HG03558 (cell line): ENCODE data around the gene LMF2.

Source experiments
- ATAC-seq: cut with Tn5 transposase; IDR thresholded peaks from one replicate; pipeline ENCODE4 v1.9.1; 2021; ENCODE audit warnings: moderate number of reproducible peaks; ENCODE audit not compliant: unreplicated experiment; ENCODE audit errors: extremely low read depth

LMF2 gene

DNA sequence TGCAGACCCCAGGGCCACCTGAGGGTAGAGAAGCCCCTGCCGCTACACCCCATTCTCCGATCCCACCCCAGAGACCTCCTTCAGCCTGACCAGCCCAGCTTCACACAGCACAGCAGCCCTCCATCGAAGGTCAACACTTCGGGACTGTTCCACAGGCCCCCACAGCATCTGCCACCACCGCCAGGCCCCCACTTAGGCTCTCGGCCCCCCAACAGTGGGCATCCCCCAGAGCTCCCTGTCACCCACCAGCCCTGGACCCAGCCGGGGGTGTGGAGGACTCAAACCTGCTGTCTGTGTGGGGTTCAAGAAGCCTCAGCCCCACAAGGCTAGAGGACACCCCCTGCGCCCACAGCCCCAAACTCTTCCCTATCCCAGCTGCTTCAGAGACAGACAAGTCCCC, 38.9 kb downstream of the LMF2 start:
- ATAC-seq, result no peak

DNA sequence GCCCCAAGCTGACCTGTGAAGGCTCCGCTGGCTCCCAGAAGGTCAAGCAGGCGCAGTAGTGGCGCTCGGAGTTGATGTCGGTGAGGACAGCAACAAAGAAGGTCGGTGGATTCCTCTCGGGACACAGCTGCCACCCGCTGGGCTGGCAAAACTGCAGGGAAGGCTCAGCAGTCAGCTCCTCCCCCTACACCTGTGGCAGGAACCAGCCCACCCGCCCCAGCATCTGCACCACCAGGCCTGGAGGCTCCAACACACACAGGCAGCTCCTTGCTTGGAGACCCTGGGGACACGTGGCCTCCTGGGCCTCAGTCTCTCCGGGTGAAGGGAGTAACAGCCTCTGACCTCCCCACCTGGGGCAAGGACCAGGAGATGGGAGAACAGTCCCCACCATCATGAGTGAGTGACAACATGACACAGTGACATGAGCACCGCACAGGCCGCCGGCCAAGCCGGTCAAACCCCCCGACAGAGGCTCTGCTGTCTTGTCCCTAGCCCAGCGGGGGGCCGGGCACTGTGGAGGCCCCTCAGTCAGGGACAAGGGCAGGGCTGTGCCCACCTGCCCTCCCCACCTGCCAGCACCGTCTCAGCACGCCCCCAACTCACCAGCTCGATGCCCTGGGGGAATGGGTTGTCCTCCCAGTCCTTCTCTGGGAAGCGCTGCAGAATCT, 39.6 kb downstream of the LMF2 start:
- no peak for ATAC-seq

- ATAC-seq, result no peak
Observed at GRCh38 chr22:50467341-50467740, 40.2 kb downstream of the LMF2 start.

DNA sequence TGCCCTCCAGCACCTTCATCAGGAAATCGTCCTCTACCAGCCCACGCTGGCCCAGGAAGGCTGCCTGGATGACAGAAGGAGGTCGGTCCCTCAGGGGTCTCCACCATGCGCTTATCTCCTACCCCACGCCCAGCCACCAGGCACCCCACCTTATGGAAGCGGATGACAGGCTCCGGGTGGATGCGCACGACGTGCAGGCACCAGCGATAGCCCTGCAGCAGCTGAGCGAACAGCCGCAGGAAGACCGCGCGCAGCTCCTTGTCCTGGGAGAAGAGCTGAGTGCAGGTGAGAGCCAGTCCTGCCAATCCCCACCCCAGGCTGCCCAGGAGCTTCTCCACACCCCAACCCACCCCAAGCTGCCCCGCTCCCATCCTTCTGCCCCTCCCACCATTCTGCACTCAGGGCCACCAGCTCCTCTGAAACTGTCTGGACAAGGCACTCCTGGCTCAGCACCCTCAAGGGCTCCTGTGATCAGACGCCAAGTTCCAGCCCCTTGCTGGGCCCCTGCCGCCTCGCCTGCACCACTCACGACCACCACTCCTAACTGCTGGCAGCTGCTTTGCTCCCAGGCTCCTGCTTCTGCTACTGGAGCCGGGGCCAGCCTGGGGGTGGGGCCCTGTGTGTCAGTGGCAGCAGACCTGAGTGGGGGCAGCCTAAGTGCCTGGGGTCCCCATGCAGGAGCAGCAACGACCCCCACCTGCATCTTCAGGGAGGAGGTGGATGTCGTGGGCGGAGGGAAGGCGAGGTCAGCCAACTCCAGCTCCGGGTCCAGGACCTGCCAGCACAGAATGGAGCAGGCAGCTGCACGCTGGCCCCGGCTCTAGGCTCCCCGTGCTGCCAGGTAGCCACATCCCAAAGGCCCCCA, 42.2 kb downstream of the LMF2 start:
- ATAC-seq, result no peak

GRCh38 chr22:50464451-50464850, 43.1 kb downstream of the LMF2 start:
- ATAC-seq, result no peak

- no peak for ATAC-seq
Observed at GRCh38 chr22:50463188-50463900, 44.2 kb downstream of the LMF2 start.

DNA sequence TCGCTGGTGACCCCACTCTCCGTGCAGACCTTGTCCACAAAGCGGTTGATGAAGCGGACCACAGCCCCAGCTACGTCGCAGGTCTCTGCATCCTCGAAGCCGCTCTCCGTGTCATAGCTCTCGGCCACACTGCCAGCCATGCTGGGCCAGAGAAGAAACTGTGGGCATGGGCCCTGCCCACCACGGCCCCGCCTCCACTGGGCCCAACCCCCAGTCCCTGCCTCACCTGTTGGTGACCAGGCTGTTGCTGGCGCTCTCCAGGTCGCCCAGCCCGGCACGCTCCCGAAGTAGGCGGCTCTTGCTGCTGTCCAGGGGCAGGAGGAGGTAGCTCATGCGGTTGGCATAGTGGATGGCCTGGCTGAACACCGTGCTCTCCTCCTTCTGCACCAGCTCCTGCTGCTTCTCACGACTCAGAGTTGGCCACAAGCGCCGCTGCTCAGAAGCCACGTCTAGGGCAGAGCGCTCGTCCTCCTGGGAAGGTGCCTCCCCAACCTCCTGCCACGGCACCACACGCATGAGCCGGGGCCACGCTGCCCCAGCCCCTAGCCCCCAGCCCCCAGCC, 45.4 kb downstream of the LMF2 start:
- no peak for ATAC-seq

DNA sequence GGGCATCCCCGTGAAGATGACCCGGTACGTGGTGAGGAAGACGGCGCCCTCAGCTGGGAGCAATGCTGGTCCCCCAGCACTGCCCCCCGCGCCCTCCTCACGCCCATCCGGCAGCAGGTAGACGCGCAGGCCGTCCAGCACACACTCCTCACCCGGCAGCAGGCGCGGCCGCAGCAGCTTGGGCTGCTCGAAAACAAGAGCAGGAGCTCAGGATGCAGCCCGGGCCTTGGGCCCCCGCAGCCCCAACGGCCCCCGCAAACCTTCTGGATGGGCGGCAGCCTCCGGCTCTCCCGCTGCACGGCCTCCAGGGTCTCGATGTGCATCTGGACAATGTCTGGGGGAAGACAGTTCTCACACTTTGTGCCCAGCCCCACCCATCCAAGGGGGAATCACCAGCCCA, 46.0 kb downstream of the LMF2 start:
- no peak for ATAC-seq

- ATAC-seq, result no peak
Observed at GRCh38 chr22:50460938-50461337, 46.6 kb downstream of the LMF2 start.

DNA sequence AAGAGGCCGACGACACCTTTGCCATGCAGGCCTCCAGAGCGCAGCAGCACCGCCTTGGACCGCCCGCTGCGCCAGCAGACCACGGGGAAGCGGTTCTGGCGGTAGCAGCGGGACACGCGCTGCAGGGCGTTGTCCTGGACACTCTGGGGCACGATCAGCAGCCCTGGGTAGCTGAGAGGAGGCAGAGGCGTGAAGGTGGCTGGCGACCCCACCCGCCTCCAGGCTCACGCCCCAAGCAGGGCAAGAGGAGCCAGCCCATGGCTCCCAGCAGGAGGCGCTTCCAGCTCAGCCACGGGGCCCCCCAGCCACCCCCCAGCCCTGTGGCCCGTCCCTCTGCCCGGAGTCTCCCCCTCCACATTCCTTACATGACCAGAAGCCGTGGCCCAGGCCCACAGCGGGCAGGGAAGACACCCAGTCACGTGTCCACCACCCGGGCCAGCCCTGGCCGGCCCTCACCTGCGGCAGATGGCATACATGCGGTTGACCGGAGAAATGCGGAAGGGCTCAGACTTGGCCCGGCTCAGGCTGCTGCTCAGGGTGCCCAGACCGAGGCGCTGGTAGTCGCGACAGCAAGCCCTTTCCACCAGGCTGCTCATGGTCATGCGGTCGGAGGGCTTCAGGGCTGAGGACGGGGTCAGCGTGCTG, 47.9 kb downstream of the LMF2 start:
- ATAC-seq, result no peak

DNA sequence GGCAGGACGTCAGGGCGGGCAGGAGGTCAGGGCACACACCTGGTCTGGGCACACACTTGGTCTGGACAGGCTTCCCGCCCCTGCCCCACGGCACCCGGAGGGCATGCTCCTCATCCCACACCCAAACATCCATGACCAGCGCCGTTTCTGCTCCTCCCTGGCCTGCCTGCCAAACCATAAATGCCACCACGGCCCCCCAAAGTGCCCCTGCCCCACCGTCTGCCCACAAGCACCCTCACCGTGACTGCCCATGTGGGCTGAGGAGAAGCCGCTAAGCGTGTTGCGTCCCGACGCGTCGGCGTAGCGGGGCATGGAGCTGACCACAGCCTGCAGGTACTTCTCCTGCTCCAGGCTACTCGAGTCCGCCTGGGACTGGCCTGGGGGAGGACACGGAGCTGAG, 48.5 kb downstream of the LMF2 start:
- no peak for ATAC-seq

DNA sequence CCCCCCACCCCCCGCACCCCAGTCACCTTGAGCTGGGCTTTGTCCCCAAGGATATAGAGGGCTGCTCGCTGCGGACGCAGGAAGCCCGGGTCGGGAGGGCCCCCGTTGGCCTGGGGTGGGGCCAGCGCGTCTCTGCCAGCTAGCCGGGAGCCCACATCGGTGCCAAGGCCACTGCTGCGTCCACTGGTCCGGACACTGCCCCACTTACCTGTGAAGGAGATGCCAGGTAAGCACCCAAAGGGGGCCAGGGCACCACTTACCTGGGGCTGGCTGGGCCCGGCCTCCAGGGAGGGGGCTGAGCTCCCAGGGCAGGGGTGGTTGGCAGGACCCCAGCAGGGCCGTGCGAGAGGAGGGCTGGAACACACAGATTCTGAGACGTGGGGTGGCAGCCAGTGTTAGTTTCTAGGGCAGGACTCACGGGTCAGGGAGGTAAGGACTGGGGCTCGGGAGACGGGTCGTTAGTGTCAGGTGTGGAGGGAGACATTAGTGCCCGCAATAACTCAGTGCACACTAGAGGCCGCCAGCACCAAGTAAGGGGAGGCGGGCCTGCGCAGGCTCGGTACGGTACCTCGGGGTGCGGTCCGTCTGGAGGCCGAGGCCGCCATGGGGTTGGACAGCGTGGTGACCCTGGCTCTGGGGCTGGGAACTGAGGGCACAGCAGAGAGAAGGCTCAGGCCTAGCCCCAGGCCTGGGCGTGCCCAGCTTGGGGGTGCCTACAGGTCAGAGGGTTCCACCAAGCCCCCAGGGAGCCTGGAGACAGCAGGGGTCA, 50.9 kb downstream of the LMF2 start:
- no peak for ATAC-seq

GRCh38 chr22:50456026-50456425, 51.5 kb downstream of the LMF2 start:
- no peak for ATAC-seq

DNA sequence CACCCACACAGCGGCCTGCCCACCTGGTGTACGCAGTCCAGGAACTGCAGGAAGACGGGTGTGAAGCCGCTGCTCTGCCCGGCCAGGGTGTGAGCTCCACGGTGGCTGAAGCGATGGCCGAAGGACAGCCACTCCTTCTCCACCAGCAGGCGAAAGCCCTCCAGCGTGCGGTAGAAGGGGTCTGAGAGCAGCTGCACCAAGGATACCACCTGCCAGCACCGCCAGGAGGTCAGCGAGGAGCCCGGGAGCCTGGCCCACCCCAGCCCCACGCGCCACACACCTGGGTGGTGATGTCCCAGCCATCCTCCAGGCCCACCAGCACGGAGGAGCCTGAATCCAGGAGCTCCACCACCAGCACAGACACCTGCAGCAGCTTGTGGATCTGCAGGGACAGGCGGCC, 52.3 kb downstream of the LMF2 start:
- no peak for ATAC-seq

DNA sequence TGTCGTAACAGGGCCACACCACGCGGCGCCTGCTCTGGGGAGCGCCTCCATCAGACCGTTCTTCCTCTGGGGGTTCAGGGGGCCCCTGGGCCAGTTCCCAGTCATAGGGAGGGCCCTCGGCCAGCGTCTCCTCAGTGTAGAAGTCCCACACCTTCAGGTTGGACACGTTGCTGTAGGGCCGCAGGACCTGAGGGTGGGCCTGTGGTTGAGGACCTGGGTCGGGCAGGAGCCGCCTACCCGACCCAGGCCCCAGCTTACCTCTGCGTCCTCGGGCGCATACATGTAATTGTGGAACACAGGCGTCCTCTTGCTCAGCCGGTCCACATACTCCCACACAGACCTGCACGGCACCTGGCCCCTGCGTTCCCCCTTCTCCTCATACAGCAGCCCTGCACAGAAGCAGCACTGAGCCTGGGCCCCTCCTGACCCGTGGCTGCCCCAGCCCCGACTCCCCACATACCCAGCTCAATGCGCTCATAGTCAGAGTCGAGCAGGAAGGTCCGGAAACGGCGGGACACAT, 52.9 kb downstream of the LMF2 start:
- ATAC-seq, result no peak
